HUES48 (cell line): ENCODE data around the gene DCHS1.

Source experiments
- H3K27ac ChIP-seq: one replicate; pipeline ENCODE4 v1.7.0; 2013; ENCODE audit warnings: low read depth, low read length, inconsistent platforms
- H3K27me3 ChIP-seq: 2 replicates; pipeline ENCODE4 v1.6.1; 2013; ENCODE audit warnings: mild to moderate bottlenecking, low read length; ENCODE audit not compliant: control insufficient read depth, insufficient read depth
- H3K36me3 ChIP-seq: 2 replicates; pipeline ENCODE4 v1.6.1; 2013; ENCODE audit warnings: low read length; ENCODE audit not compliant: control insufficient read depth, insufficient read depth
- H3K4me1 ChIP-seq: 2 replicates; pipeline ENCODE4 v1.6.1; 2013; ENCODE audit warnings: mild to moderate bottlenecking, low read length; ENCODE audit not compliant: control insufficient read depth, insufficient read depth
- H3K4me3 ChIP-seq: 2 replicates; pipeline ENCODE4 v1.5.1; 2013; ENCODE audit warnings: mild to moderate bottlenecking, low read depth, low read length
- H3K9ac ChIP-seq: 2 replicates; pipeline ENCODE4 v1.6.1; 2013; ENCODE audit warnings: mild to moderate bottlenecking, low read depth, low read length, moderate library complexity
- H3K9me3 ChIP-seq: 2 replicates; pipeline ENCODE4 v1.6.1; 2013; ENCODE audit warnings: low read length; ENCODE audit not compliant: control insufficient read depth, insufficient read depth

DCHS1 gene

GRCh38 chr11:6616596-6617250, 38.9 kb downstream of the DCHS1 start:
- H3K36me3 ChIP-seq = peaks cover 31% of the 10 kb centered on the region
- H3K9me3 ChIP-seq = no peaks in the 10 kb centered on the region
- no peak overlapping the region for H3K4me3 ChIP-seq
- no peak overlapping the region for H3K27ac ChIP-seq
- peaks cover 27% of the 10 kb centered on the region for H3K4me1 ChIP-seq
- no peak overlapping the region for H3K9ac ChIP-seq
- no peaks in the 10 kb centered on the region for H3K27me3 ChIP-seq

- no peak overlapping the region for H3K4me3 ChIP-seq
- no peaks in the 10 kb centered on the region for H3K9me3 ChIP-seq
- H3K4me1 ChIP-seq = peaks cover 27% of the 10 kb centered on the region
- H3K9ac ChIP-seq = no peak overlapping the region
- no peaks in the 10 kb centered on the region for H3K27me3 ChIP-seq
- no peak overlapping the region for H3K27ac ChIP-seq
- H3K36me3 ChIP-seq = peaks cover 35% of the 10 kb centered on the region
Measured at GRCh38 chr11:6615882-6616585, 39.6 kb downstream of the DCHS1 start.

GRCh38 chr11:6615046-6615445, 40.6 kb downstream of the DCHS1 start:
- Histone ChIP-seq H3K9me3 (no peaks in the 10 kb centered on the region), H3K9ac (no peak overlapping the region), H3K36me3 (peaks cover 44% of the 10 kb centered on the region), H3K27me3 (no peaks in the 10 kb centered on the region), H3K27ac (no peak overlapping the region), H3K4me1 (peaks cover 18% of the 10 kb centered on the region), H3K4me3 (no peak overlapping the region)

GRCh38 chr11:6614446-6614845, 41.2 kb downstream of the DCHS1 start:
- no peaks in the 10 kb centered on the region for H3K9me3 ChIP-seq
- H3K4me3 ChIP-seq = no peak overlapping the region
- no peak overlapping the region for H3K27ac ChIP-seq
- H3K4me1 ChIP-seq = peaks cover 12% of the 10 kb centered on the region
- peaks cover 50% of the 10 kb centered on the region for H3K36me3 ChIP-seq
- H3K27me3 ChIP-seq = no peaks in the 10 kb centered on the region
- H3K9ac ChIP-seq = no peak overlapping the region

GRCh38 chr11:6613496-6613895, 42.1 kb downstream of the DCHS1 start:
- H3K27ac ChIP-seq = peak overlapping the region; percentile 99
- no peaks in the 10 kb centered on the region for H3K27me3 ChIP-seq
- H3K4me1 ChIP-seq = peaks cover 8% of the 10 kb centered on the region
- H3K36me3 ChIP-seq = peaks cover 60% of the 10 kb centered on the region
- no peaks in the 10 kb centered on the region for H3K9me3 ChIP-seq
- no peak overlapping the region for H3K9ac ChIP-seq
- no peak overlapping the region for H3K4me3 ChIP-seq

- H3K27me3 ChIP-seq = no peaks in the 10 kb centered on the region
- peak within 1 kb of the TSS; percentile 88 for H3K4me3 ChIP-seq
- peak within 1 kb of the TSS; percentile 99 for H3K27ac ChIP-seq
- peak within 1 kb of the TSS; percentile 95 for H3K9ac ChIP-seq
- H3K4me1 ChIP-seq = peaks cover 8% of the 10 kb centered on the region; the same call in 1 of the 2 replicates
- no peaks in the 10 kb centered on the region for H3K9me3 ChIP-seq
- peaks cover 71% of the 10 kb centered on the region for H3K36me3 ChIP-seq
Measured at GRCh38 chr11:6612213-6613041, 43.2 kb downstream of the DCHS1 start, which contains the start of gene TAF10. TSS of gene TAF10 (minus strand) at chr11:6612216. CDS start at chr11:6612189, 27 bp downstream.

GRCh38 chr11:6611963-6612212, 43.7 kb downstream of the DCHS1 start:
- Histone ChIP-seq H3K27ac (peak overlapping the region; percentile 99), H3K36me3 (peaks cover 72% of the 10 kb centered on the region), H3K4me1 (peaks cover 12% of the 10 kb centered on the region), H3K9me3 (no peaks in the 10 kb centered on the region), H3K4me3 (peak overlapping the region; percentile 88), H3K27me3 (no peaks in the 10 kb centered on the region), H3K9ac (peak overlapping the region; percentile 95)

- H3K9me3 ChIP-seq = no peaks in the 10 kb centered on the region
- H3K9ac ChIP-seq = peak overlapping the region; percentile 95
- peaks cover 18% of the 10 kb centered on the region for H3K4me1 ChIP-seq
- peak overlapping the region; percentile 88 for H3K4me3 ChIP-seq
- H3K27ac ChIP-seq = peak overlapping the region; percentile 99
- peaks cover 67% of the 10 kb centered on the region for H3K36me3 ChIP-seq
- no peaks in the 10 kb centered on the region for H3K27me3 ChIP-seq
Measured at GRCh38 chr11:6611092-6611962, 44.3 kb downstream of the DCHS1 start.

GRCh38 chr11:6610591-6610990, 45.0 kb downstream of the DCHS1 start:
- Histone ChIP-seq H3K27ac (peak overlapping the region; percentile 99), H3K27me3 (no peaks in the 10 kb centered on the region), H3K9me3 (no peaks in the 10 kb centered on the region), H3K4me1 (peaks cover 20% of the 10 kb centered on the region), H3K9ac (no peak overlapping the region; the same call in 1 of the 2 replicates), H3K36me3 (peaks cover 62% of the 10 kb centered on the region), H3K4me3 (no peak overlapping the region)

- Histone ChIP-seq H3K27me3 (no peaks in the 10 kb centered on the region), H3K9me3 (no peaks in the 10 kb centered on the region), H3K36me3 (peaks cover 51% of the 10 kb centered on the region), H3K4me3 (no peak overlapping the region), H3K27ac (no peak overlapping the region), H3K9ac (no peak overlapping the region), H3K4me1 (peaks cover 26% of the 10 kb centered on the region)
Measured at GRCh38 chr11:6609502-6610015, 46.0 kb downstream of the DCHS1 start.
